Activated CD8-positive, alpha-beta T cell treated with anti-CD3 and anti-CD28 coated beads for 36 hours (primary cell): ENCODE results near the gene DTNBP1. TPM values are rescaled to one million over a fixed set of nuclear protein-coding genes. Genes with fewer than 3 reads are reported as not detected.
A peak's percentile ranks its signal among the peaks of the same experiment; 100 is the strongest.

ENCODE experiments used
- ATAC-seq: fragments of 200-7000 bp; cut with Tn5 transposase; one replicate; pipeline ENCODE4 v1.10.0; 2021; ENCODE audit warnings: mild to moderate bottlenecking, moderate library complexity
- CTCF ChIA-PET: fragments of 350-600 bp; sonication (Branson Sonifier 250); formaldehyde crosslinking; loops from one replicate; lab custom pipeline; 2021; ENCODE audit warnings: antibody characterized with exemption; lab: Charles Lee
- POLR2A ChIA-PET: fragments of 350-600 bp; sonication (Branson Sonifier 250); formaldehyde crosslinking; loops from one replicate; lab custom pipeline; 2021; ENCODE audit warnings: antibody characterized with exemption; lab: Charles Lee
- DNase-seq: peaks from one replicate; pipeline ENCODE4 v3.0.0-alpha.2; 2020
- H3K27ac Mint-ChIP-seq: one replicate; pipeline ENCODE4 v1.8.0; 2021; ENCODE audit warnings: mild to moderate bottlenecking, mixed read lengths
- H3K27me3 Mint-ChIP-seq: one replicate; pipeline ENCODE4 v1.8.0; 2021; ENCODE audit warnings: mixed read lengths
- H3K36me3 Mint-ChIP-seq: one replicate; pipeline ENCODE4 v1.8.0; 2021; ENCODE audit warnings: low read depth, mixed read lengths
- H3K4me1 Mint-ChIP-seq: one replicate; pipeline ENCODE4 v1.8.0; 2021; ENCODE audit warnings: low read depth, mixed read lengths
- H3K4me3 Mint-ChIP-seq: one replicate; pipeline ENCODE4 v1.8.0; 2021; ENCODE audit warnings: mild to moderate bottlenecking, moderate library complexity, mixed read lengths
- H3K9me3 Mint-ChIP-seq: one replicate; pipeline ENCODE4 v1.8.0; 2021; ENCODE audit warnings: mixed read lengths
- intact Hi-C: fragments of 100-400 bp; cut with micrococcal nuclease; formaldehyde crosslinking; loops from one replicate; pipeline ENCODE4 v1.10.0; 2022
- total RNA-seq, 2 experiments: library from RNA; stranded (reverse); gene quantifications; one replicate each; pipeline ENCODE4 v1.2.3, GENCODE V29; 2021
- TF ChIP-seq, protein P1 (sequence below): fragments of 200-600 bp; IDR thresholded peaks from one replicate; pipeline ENCODE4 v1.8.0; 2022; ENCODE audit warnings: antibody characterized with exemption, mild to moderate bottlenecking

DTNBP1 gene
- total RNA-seq, 2 experiments from 2014 or later, result 12.6 to 14.6 TPM

DNA sequence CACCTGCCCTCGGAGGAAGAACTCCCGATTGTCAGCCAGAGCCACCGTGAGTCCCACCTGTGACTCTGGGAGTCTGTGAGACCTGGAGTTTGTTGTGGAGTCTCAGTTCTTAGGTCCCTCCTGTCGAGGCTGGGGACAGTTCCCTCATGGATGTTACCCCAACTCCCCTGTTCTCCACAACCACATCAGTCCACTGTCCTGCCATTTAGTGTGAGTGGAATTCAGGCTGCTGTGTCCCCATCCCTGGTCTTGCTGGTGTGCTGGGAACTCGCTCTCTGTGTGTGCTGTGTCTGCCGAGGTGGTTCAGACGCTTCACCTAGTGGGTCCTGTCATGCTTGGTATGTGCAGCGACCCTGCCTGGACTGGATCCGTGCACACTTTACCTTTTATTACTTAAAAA, 163.2 kb downstream of the DTNBP1 start:
- TF ChIP-seq, protein P1, sequence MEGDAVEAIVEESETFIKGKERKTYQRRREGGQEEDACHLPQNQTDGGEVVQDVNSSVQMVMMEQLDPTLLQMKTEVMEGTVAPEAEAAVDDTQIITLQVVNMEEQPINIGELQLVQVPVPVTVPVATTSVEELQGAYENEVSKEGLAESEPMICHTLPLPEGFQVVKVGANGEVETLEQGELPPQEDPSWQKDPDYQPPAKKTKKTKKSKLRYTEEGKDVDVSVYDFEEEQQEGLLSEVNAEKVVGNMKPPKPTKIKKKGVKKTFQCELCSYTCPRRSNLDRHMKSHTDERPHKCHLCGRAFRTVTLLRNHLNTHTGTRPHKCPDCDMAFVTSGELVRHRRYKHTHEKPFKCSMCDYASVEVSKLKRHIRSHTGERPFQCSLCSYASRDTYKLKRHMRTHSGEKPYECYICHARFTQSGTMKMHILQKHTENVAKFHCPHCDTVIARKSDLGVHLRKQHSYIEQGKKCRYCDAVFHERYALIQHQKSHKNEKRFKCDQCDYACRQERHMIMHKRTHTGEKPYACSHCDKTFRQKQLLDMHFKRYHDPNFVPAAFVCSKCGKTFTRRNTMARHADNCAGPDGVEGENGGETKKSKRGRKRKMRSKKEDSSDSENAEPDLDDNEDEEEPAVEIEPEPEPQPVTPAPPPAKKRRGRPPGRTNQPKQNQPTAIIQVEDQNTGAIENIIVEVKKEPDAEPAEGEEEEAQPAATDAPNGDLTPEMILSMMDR, result no peak
- ChIA-PET CTCF (no interaction called here), POLR2A (no interaction called here)
- DNase-seq, result no peak
- H3K4me3 Mint-ChIP-seq, result no peak overlapping the region
- H3K4me1 Mint-ChIP-seq, result peaks cover 4% of the 10 kb centered on the region
- intact Hi-C loops, result no loop called here
- H3K9me3 Mint-ChIP-seq, result no peaks in the 10 kb centered on the region
- peaks cover 35% of the 10 kb centered on the region for H3K36me3 Mint-ChIP-seq
- ATAC-seq, result no peak
- H3K27me3 Mint-ChIP-seq, result no peaks in the 10 kb centered on the region
- H3K27ac Mint-ChIP-seq, result no peak overlapping the region

DNA sequence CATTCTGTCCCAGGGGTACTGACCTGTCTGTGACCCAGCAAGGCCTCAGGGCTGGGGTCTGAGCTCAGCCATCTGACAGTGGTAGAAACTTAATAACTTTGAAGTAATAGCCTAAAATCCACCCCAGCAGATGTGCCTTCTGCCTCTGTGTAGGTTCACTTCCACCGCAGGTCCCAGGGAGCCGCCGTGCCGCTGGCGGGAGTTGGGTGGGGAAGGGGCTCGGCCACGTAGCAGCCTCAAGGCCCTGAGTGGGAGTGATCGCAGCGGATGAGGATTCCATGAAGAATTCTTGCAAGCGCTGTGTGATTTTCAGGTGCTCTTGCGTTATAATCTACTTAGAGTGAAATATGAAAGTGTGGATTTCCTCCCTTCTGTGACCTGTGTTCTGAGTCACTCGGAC, 163.7 kb downstream of the DTNBP1 start:
- Mint-ChIP-seq H3K4me1 (peaks cover 4% of the 10 kb centered on the region), H3K27me3 (no peaks in the 10 kb centered on the region), H3K4me3 (no peak overlapping the region), H3K9me3 (no peaks in the 10 kb centered on the region), H3K36me3 (peaks cover 35% of the 10 kb centered on the region), H3K27ac (no peak overlapping the region)
- ATAC-seq (no peak), DNase-seq (no peak)
- ChIA-PET CTCF (no interaction called here), POLR2A (no interaction called here)
- intact Hi-C loops, result no loop called here
- TF ChIP-seq, protein P1, result no peak

DNA sequence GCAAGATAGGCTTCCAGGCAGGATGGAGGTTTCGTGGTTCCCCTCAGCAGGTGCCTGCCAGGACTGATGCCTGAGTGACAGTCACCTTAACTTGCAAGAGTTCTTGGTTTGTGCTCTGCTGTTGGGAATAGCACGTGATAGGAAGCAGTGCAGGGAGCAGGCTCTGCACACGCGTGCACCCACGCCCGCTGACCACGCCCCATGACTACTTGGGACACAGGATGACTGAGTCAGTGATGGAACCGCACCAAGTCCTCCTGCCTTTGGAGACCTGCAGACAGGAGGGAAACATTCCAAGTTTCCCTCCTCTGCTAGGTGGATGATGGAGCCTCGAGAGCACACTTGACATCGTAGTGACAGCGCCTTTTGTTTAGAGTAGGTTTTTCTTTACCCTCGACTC, 164.2 kb downstream of the DTNBP1 start:
- Mint-ChIP-seq H3K4me3 (no peak overlapping the region), H3K27me3 (no peaks in the 10 kb centered on the region), H3K9me3 (no peaks in the 10 kb centered on the region), H3K36me3 (peaks cover 34% of the 10 kb centered on the region), H3K4me1 (peaks cover 4% of the 10 kb centered on the region), H3K27ac (no peak overlapping the region)
- intact Hi-C loops, result no loop called here
- TF ChIP-seq, protein P1, result no peak
- ATAC-seq, result no peak
- ChIA-PET CTCF (no interaction called here), POLR2A (no interaction called here)
- DNase-seq, result no peak

DNA sequence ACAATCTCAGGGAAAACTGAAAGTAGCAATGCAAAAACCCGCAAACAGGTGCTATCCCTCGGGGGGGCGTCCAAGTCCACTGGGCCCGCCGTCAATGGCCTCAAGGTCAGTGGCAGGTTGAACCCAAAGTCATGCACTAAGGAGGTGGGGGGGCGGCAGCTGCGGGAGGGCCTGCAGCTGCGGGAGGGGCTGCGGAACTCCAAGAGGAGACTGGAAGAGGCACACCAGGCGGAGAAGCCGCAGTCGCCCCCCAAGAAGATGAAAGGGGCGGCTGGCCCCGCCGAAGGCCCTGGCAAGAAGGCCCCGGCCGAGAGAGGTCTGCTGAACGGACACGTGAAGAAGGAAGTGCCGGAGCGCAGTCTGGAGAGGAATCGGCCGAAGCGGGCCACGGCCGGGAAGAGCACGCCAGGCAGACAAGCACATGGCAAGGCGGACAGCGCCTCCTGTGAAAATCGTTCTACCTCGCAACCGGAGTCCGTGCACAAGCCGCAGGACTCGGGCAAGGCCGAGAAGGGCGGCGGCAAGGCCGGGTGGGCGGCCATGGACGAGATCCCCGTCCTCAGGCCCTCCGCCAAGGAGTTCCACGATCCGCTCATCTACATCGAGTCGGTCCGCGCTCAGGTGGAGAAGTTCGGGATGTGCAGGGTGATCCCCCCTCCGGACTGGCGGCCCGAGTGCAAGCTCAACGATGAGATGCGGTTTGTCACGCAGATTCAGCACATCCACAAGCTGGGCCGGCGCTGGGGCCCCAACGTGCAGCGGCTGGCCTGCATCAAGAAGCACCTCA, 166.3 kb downstream of the DTNBP1 start:
- H3K4me3 Mint-ChIP-seq, result no peak overlapping the region
- TF ChIP-seq, protein P1, result no peak
- intact Hi-C loops, result no loop called here
- POLR2A ChIA-PET, result no interaction called here
- H3K27me3 Mint-ChIP-seq, result no peaks in the 10 kb centered on the region
- H3K4me1 Mint-ChIP-seq, result peaks cover 16% of the 10 kb centered on the region
- DNase-seq (no peak), ATAC-seq (no peak)
- H3K9me3 Mint-ChIP-seq, result no peaks in the 10 kb centered on the region
- H3K36me3 Mint-ChIP-seq, result peaks cover 43% of the 10 kb centered on the region
- CTCF ChIA-PET, result no interaction called here
- H3K27ac Mint-ChIP-seq, result no peak overlapping the region

DNA sequence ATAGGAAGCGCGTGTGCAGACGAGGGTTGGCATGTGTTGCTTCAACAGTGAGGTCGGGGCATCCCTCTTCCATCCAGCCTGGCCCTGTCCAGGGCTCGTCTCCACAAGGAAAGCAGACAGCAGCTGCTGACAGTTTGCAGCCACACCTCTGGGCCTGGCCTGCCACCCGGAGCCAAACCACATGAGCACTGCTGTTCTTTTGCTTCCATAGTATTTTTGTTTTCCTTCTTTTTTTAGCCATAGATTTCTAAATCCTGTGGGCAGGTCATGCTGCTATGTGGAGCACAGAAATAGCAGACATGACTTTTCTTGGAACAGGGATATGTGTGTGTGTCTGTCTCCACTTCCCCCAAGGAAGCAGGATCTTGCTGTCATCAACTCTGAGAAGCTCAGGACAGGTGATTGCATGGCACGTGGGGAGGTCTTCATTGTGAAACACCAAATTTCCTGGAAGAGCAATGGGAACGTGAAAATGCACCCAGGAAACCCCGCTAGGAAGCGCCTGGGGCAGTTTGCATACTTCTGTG, 167.4 kb downstream of the DTNBP1 start:
- intact Hi-C loops, result no loop called here
- peak overlapping the region; percentile 27 for H3K27ac Mint-ChIP-seq
- no peaks in the 10 kb centered on the region for H3K9me3 Mint-ChIP-seq
- ChIA-PET CTCF (no interaction called here), POLR2A (no interaction called here)
- peaks cover 41% of the 10 kb centered on the region for H3K36me3 Mint-ChIP-seq
- DNase-seq (no peak), ATAC-seq (no peak)
- no peaks in the 10 kb centered on the region for H3K27me3 Mint-ChIP-seq
- TF ChIP-seq, protein P1, result no peak
- no peak overlapping the region for H3K4me3 Mint-ChIP-seq
- peaks cover 25% of the 10 kb centered on the region for H3K4me1 Mint-ChIP-seq
